H9 (cell line): ENCODE data around the gene CEBPG. TPM values are rescaled to one million over a fixed set of nuclear protein-coding genes. Genes with fewer than 3 reads are reported as not detected.

Experiments
- DNase-seq: peaks from one replicate; pipeline ENCODE4 v3.0.0-alpha.2; 2017
- H2AFZ ChIP-seq: one replicate; pipeline ENCODE4 v1.6.1; 2013; ENCODE audit warnings: mild to moderate bottlenecking, low read length, control low read depth, moderate library complexity
- H2AK5ac ChIP-seq: 2 replicates; pipeline ENCODE4 v1.6.1; 2013; ENCODE audit warnings: low read length, control low read depth, mixed read lengths; ENCODE audit not compliant: insufficient read length
- H2BK120ac ChIP-seq: one replicate; pipeline ENCODE4 v1.6.1; 2013; ENCODE audit warnings: low read depth, mild to moderate bottlenecking, low read length, control low read depth, inconsistent platforms; ENCODE audit not compliant: poor library complexity, severe bottlenecking
- H2BK12ac ChIP-seq: 2 replicates; pipeline ENCODE4 v1.6.1; 2013; ENCODE audit warnings: low read length, control low read depth, mixed read lengths, low read depth; ENCODE audit not compliant: insufficient read length
- H2BK15ac ChIP-seq: 2 replicates; pipeline ENCODE4 v1.6.1; 2013; ENCODE audit warnings: low read depth, low read length, control low read depth
- H2BK20ac ChIP-seq: one replicate; pipeline ENCODE4 v1.6.1; 2013; ENCODE audit warnings: low read depth, mild to moderate bottlenecking, low read length, control low read depth, inconsistent platforms; ENCODE audit not compliant: poor library complexity, severe bottlenecking
- H2BK5ac ChIP-seq: 2 replicates; pipeline ENCODE4 v1.6.1; 2013; ENCODE audit warnings: low read length, control low read depth, mixed read lengths; ENCODE audit not compliant: insufficient read length
- H3K14ac ChIP-seq: 2 replicates; pipeline ENCODE4 v1.6.1; 2013; ENCODE audit warnings: low read length, control low read depth; ENCODE audit not compliant: insufficient read depth
- H3K18ac ChIP-seq: 2 replicates; pipeline ENCODE4 v1.6.1; 2013; ENCODE audit warnings: low read depth, mild to moderate bottlenecking, mixed read lengths, low read length, control low read depth; ENCODE audit not compliant: insufficient read length
- H3K23ac ChIP-seq: 2 replicates; pipeline ENCODE4 v1.6.1; 2013; ENCODE audit warnings: low read length, control low read depth, mixed read lengths, low read depth; ENCODE audit not compliant: insufficient read length
- H3K23me2 ChIP-seq: 2 replicates; pipeline ENCODE4 v1.6.1; 2013; ENCODE audit warnings: low read depth, mild to moderate bottlenecking, mixed read lengths, low read length, control low read depth; ENCODE audit not compliant: insufficient read length, poor library complexity, severe bottlenecking
- H3K27ac ChIP-seq: 2 replicates; pipeline ENCODE4 v1.5.1; 2013; ENCODE audit warnings: low read length, control low read depth, mixed read lengths, low read depth; ENCODE audit not compliant: insufficient read length
- H3K27me3 ChIP-seq: 2 replicates; pipeline ENCODE4 v1.6.1; 2013; ENCODE audit warnings: low read length, control low read depth, inconsistent platforms; ENCODE audit not compliant: insufficient read depth
- H3K4ac ChIP-seq: 2 replicates; pipeline ENCODE4 v1.6.1; 2013; ENCODE audit warnings: low read depth, mild to moderate bottlenecking, control low read depth, inconsistent platforms, low read length, moderate library complexity
- H3K4me1 ChIP-seq: 2 replicates; pipeline ENCODE4 v1.6.1; 2013; ENCODE audit warnings: low read length, control low read depth, inconsistent platforms; ENCODE audit not compliant: insufficient read depth
- H3K4me2 ChIP-seq: 2 replicates; pipeline ENCODE4 v1.6.1; 2013; ENCODE audit warnings: low read length, control low read depth, mixed read lengths; ENCODE audit not compliant: insufficient read length, insufficient read depth
- H3K56ac ChIP-seq: 2 replicates; pipeline ENCODE4 v1.6.1; 2013; ENCODE audit warnings: low read depth, mild to moderate bottlenecking, mixed read lengths, low read length, control low read depth; ENCODE audit not compliant: insufficient read length
- H3K79me1 ChIP-seq: 2 replicates; pipeline ENCODE4 v1.6.1; 2013; ENCODE audit warnings: low read depth, mild to moderate bottlenecking, moderate library complexity, low read length, control low read depth, inconsistent platforms; ENCODE audit not compliant: insufficient read depth, poor library complexity, severe bottlenecking
- H3K79me2 ChIP-seq: 2 replicates; pipeline ENCODE4 v1.6.1; 2013; ENCODE audit warnings: low read length, control low read depth, inconsistent platforms; ENCODE audit not compliant: insufficient read depth
- H3K9ac ChIP-seq: 2 replicates; pipeline ENCODE4 v1.6.1; 2013; ENCODE audit warnings: low read length, control low read depth, mixed read lengths; ENCODE audit not compliant: insufficient read length; ENCODE audit errors: extremely low read depth
- H3K9me3 ChIP-seq: one replicate; pipeline ENCODE4 v1.6.1; 2013; ENCODE audit warnings: low read depth, low read length, inconsistent platforms; ENCODE audit not compliant: control insufficient read depth
- H3T11ph ChIP-seq: one replicate; pipeline ENCODE4 v1.6.1; 2013; ENCODE audit warnings: mild to moderate bottlenecking, low read length, control low read depth, inconsistent platforms
- H4K20me1 ChIP-seq: one replicate; pipeline ENCODE4 v1.6.1; 2013; ENCODE audit not compliant: control insufficient read depth, insufficient read length, insufficient read depth
- H4K5ac ChIP-seq: 2 replicates; pipeline ENCODE4 v1.6.1; 2013; ENCODE audit warnings: low read depth, mild to moderate bottlenecking, mixed read lengths, low read length, control low read depth; ENCODE audit not compliant: insufficient read length
- H4K8ac ChIP-seq: replicated peaks from 2 replicates; pipeline ENCODE4 v1.6.1; 2013; ENCODE audit warnings: low read length, control low read depth, mixed read lengths, low read depth; ENCODE audit not compliant: insufficient read length
- H4K91ac ChIP-seq: 2 replicates; pipeline ENCODE4 v1.6.1; 2013; ENCODE audit warnings: low read depth, mild to moderate bottlenecking, moderate library complexity, mixed read lengths, low read length, control low read depth; ENCODE audit not compliant: insufficient read length
- H3K27ac Mint-ChIP-seq, 3 experiments: 2 replicates in 2 of 3; 3 replicates in 1 of 3; pipeline ENCODE4 v1.8.0; 2020 to 2021; ENCODE audit warnings: mixed read lengths in 3 of 3, mild to moderate bottlenecking in 1 of 3, moderate library complexity in 1 of 3
- H3K27me3 Mint-ChIP-seq: 2 replicates; pipeline ENCODE4 v1.8.0; 2021; ENCODE audit warnings: low read depth, mild to moderate bottlenecking, moderate library complexity, mixed read lengths
- H3K36me3 Mint-ChIP-seq, 3 experiments: 2 replicates in 2 of 3; 3 replicates in 1 of 3; pipeline ENCODE4 v1.8.0; 2020 to 2021; ENCODE audit warnings: low read depth in 3 of 3, mixed read lengths in 3 of 3; ENCODE audit not compliant: insufficient read depth in 1 of 3
- H3K4me1 Mint-ChIP-seq, 2 experiments: 2 replicates each; pipeline ENCODE4 v1.8.0; 2020; ENCODE audit warnings: mixed read lengths in 2 of 2
- H3K4me3 Mint-ChIP-seq, 2 experiments: 2 replicates in 1 of 2; 3 replicates in 1 of 2; pipeline ENCODE4 v1.8.0; 2020 to 2021; ENCODE audit warnings: mild to moderate bottlenecking in 2 of 2, mixed read lengths in 2 of 2, moderate library complexity in 1 of 2
- H3K9me3 Mint-ChIP-seq, 2 experiments: 2 replicates in 1 of 2; 3 replicates in 1 of 2; pipeline ENCODE4 v1.8.0; 2020; ENCODE audit warnings: mild to moderate bottlenecking in 2 of 2, mixed read lengths in 2 of 2, moderate library complexity in 1 of 2
- WGBS: extraction: QIAGEN DNeasy Blood & Tissue Kit; methylation state at CpG from one replicate; pipeline ENCODE4 v1.1.7; 2013; ENCODE audit warnings: missing lambda C conversion rate, low lambda C conversion rate, mixed read lengths; ENCODE audit not compliant: insufficient read length; ENCODE audit errors: extremely low coverage; 5-methylcytosine and 5-hydroxymethylcytosine counted together
- total RNA-seq: library from RNA; stranded (reverse); gene quantifications from 2 replicates; pipeline ENCODE4 v1.2.1, GENCODE V29; 2021
- TF ChIP-seq, protein P1 (sequence below): fragments of 200-600 bp; sonication (generic); conservative IDR thresholded peaks from 3 replicates; pipeline ENCODE4 v1.8.0; 2021; ENCODE audit warnings: antibody characterized with exemption, mild to moderate bottlenecking

Gene CEBPG
- total RNA-seq, 1 experiment from 2014 or later: 33.7 TPM

GRCh38 chr19:33411621-33412180, 38.2 kb downstream of the CEBPG start:
- no peaks in the 10 kb centered on the region for H3K23me2 ChIP-seq
- no peaks in the 10 kb centered on the region for H3K9me3 ChIP-seq
- no peak overlapping the region for H4K91ac ChIP-seq
- H2AK5ac ChIP-seq: no peak overlapping the region
- no peaks in the 10 kb centered on the region for H4K20me1 ChIP-seq
- no CpG with 5 or more reads among the region's 20 CpGs for WGBS
- no peak overlapping the region for H3K4me3 Mint-ChIP-seq
- H3K23ac ChIP-seq: no peak overlapping the region
- H2BK12ac ChIP-seq: no peak overlapping the region
- H3K36me3 Mint-ChIP-seq: no peaks in the 10 kb centered on the region; a peak in 1 of 7 replicates
- H3K27ac ChIP-seq: no peak overlapping the region
- no peaks in the 10 kb centered on the region for H3K9me3 Mint-ChIP-seq
- H4K5ac ChIP-seq: no peak overlapping the region
- H2AFZ ChIP-seq: no peak overlapping the region
- no peak overlapping the region for H3K4ac ChIP-seq
- no peaks in the 10 kb centered on the region for H3K4me1 ChIP-seq
- TF ChIP-seq, protein P1, sequence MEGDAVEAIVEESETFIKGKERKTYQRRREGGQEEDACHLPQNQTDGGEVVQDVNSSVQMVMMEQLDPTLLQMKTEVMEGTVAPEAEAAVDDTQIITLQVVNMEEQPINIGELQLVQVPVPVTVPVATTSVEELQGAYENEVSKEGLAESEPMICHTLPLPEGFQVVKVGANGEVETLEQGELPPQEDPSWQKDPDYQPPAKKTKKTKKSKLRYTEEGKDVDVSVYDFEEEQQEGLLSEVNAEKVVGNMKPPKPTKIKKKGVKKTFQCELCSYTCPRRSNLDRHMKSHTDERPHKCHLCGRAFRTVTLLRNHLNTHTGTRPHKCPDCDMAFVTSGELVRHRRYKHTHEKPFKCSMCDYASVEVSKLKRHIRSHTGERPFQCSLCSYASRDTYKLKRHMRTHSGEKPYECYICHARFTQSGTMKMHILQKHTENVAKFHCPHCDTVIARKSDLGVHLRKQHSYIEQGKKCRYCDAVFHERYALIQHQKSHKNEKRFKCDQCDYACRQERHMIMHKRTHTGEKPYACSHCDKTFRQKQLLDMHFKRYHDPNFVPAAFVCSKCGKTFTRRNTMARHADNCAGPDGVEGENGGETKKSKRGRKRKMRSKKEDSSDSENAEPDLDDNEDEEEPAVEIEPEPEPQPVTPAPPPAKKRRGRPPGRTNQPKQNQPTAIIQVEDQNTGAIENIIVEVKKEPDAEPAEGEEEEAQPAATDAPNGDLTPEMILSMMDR: no peak
- H3K27me3 Mint-ChIP-seq: no peaks in the 10 kb centered on the region
- H3K4me1 Mint-ChIP-seq: peaks cover 6% of the 10 kb centered on the region in 2 experiments
- no peaks in the 10 kb centered on the region for H3K79me2 ChIP-seq
- no peak overlapping the region for H3K56ac ChIP-seq
- no peaks in the 10 kb centered on the region for H3K27me3 ChIP-seq
- H2BK20ac ChIP-seq: no peak overlapping the region
- H3K14ac ChIP-seq: no peak overlapping the region
- no peak overlapping the region for H4K8ac ChIP-seq
- H3T11ph ChIP-seq: no peak overlapping the region
- no peak overlapping the region for H3K27ac Mint-ChIP-seq
- H3K4me2 ChIP-seq: no peak overlapping the region
- H3K79me1 ChIP-seq: no peaks in the 10 kb centered on the region
- H2BK120ac ChIP-seq: no peak overlapping the region
- H3K9ac ChIP-seq: no peak overlapping the region
- no peak overlapping the region for H2BK15ac ChIP-seq
- H2BK5ac ChIP-seq: no peak overlapping the region
- DNase-seq: no peak
- no peak overlapping the region for H3K18ac ChIP-seq
